ENCODE results near the gene AHI1.
"Not testable (repeated sequence)": the region's sequence is repeated elsewhere in the genome, so short reads cannot be mapped to it uniquely, and the experiment has no call there.

The AHI1 gene

GRCh38 chr6:135383766-135384165, 113.8 kb downstream of the AHI1 start:
- no peak for DNase-seq

- no peak for DNase-seq
Observed at GRCh38 chr6:135383301-135383700, 114.2 kb downstream of the AHI1 start.

GRCh38 chr6:135382182-135382628, 115.3 kb downstream of the AHI1 start:
- DNase-seq, result no peak

- DNase-seq, result no peak
Observed at GRCh38 chr6:135380793-135381192, 116.7 kb downstream of the AHI1 start.

- no peak for DNase-seq
Observed at GRCh38 chr6:135379647-135380046, 117.9 kb downstream of the AHI1 start.

GRCh38 chr6:135372758-135373157, 124.8 kb downstream of the AHI1 start:
- DNase-seq, result no peak

GRCh38 chr6:135363622-135364021, 133.9 kb downstream of the AHI1 start:
- DNase-seq, result not testable (repeated sequence)

GRCh38 chr6:135362124-135362523, 135.4 kb downstream of the AHI1 start:
- DNase-seq, result no peak

GRCh38 chr6:135360222-135360621, 137.3 kb downstream of the AHI1 start:
- DNase-seq, result no peak

- DNase-seq, result no peak
Observed at GRCh38 chr6:135358985-135359384, 138.6 kb downstream of the AHI1 start.

GRCh38 chr6:135358251-135358821, 139.2 kb downstream of the AHI1 start:
- no peak for DNase-seq

GRCh38 chr6:135354407-135354806, 143.1 kb downstream of the AHI1 start:
- DNase-seq, result no peak

GRCh38 chr6:135353113-135353512, 144.4 kb downstream of the AHI1 start:
- DNase-seq, result no peak

GRCh38 chr6:135351635-135352034, 145.9 kb downstream of the AHI1 start:
- DNase-seq, result no peak

GRCh38 chr6:135347887-135348286, 149.7 kb downstream of the AHI1 start:
- DNase-seq, result no peak

- no peak for DNase-seq
Observed at GRCh38 chr6:135346747-135347146, 150.8 kb downstream of the AHI1 start.

GRCh38 chr6:135344526-135344925, 153.0 kb downstream of the AHI1 start:
- no peak for DNase-seq

- not testable (repeated sequence) for DNase-seq
Observed at GRCh38 chr6:135339920-135340319, 157.6 kb downstream of the AHI1 start.

GRCh38 chr6:135334169-135334568, 163.4 kb downstream of the AHI1 start:
- DNase-seq, result no peak

- no peak for DNase-seq
Observed at GRCh38 chr6:135331002-135331401, 166.5 kb downstream of the AHI1 start.

- DNase-seq, result no peak
Observed at GRCh38 chr6:135329851-135330803, 167.4 kb downstream of the AHI1 start.

GRCh38 chr6:135328136-135328535, 169.4 kb downstream of the AHI1 start:
- DNase-seq, result no peak

GRCh38 chr6:135325624-135326424, 171.7 kb downstream of the AHI1 start:
- DNase-seq, result no peak

Measured in NCI-H1436 (cell line).